HUES64 (cell line): ENCODE measurements around the gene LGALS3. TPM values are rescaled to one million over a fixed set of nuclear protein-coding genes. Genes with fewer than 3 reads are reported as not detected.
A peak's percentile ranks its signal among the peaks of the same experiment; 100 is the strongest.
"Not testable (repeated sequence)": the region's sequence is repeated elsewhere in the genome, so short reads cannot be mapped to it uniquely, and the experiment has no call there.

Source experiments
- H3K27ac ChIP-seq: 2 replicates; pipeline ENCODE4 v1.7.0; 2013; ENCODE audit warnings: low read depth, low read length, inconsistent platforms
- H3K27me3 ChIP-seq: 2 replicates; pipeline ENCODE4 v1.6.1; 2013; ENCODE audit warnings: mild to moderate bottlenecking, low read length; ENCODE audit not compliant: insufficient read depth
- H3K36me3 ChIP-seq: 2 replicates; pipeline ENCODE4 v1.6.1; 2013; ENCODE audit warnings: mild to moderate bottlenecking, low read length; ENCODE audit not compliant: insufficient read depth
- H3K4me1 ChIP-seq: 2 replicates; pipeline ENCODE4 v1.6.1; 2013; ENCODE audit warnings: mild to moderate bottlenecking, low read length, moderate library complexity; ENCODE audit not compliant: insufficient read depth
- H3K4me3 ChIP-seq: 2 replicates; pipeline ENCODE4 v1.5.1; 2013; ENCODE audit warnings: mild to moderate bottlenecking, low read length, moderate library complexity
- H3K9ac ChIP-seq: 2 replicates; pipeline ENCODE4 v1.6.1; 2013; ENCODE audit warnings: mild to moderate bottlenecking, low read depth, low read length
- H3K9me3 ChIP-seq: 2 replicates; pipeline ENCODE4 v1.6.1; 2013; ENCODE audit warnings: low read depth, low read length; ENCODE audit not compliant: insufficient read depth
- WGBS: fragments of 150-250, 120-280 bp; methylation state at CpG from one replicate; pipeline ENCODE4 v1.1.7; 2013; ENCODE audit warnings: missing lambda C conversion rate; 5-methylcytosine and 5-hydroxymethylcytosine counted together
- polyA plus RNA-seq, 2 experiments: library from polyadenylated mRNA; stranded (reverse); fragments of 50-300 nt; gene quantifications; one replicate each; pipeline ENCODE4 v1.2.3, GENCODE V29; 2013

The LGALS3 gene
- polyA plus RNA-seq (2013, experiment 1 of 2), result 2.6 TPM
- 4.8 TPM for polyA plus RNA-seq (2013, experiment 2 of 2)

DNA sequence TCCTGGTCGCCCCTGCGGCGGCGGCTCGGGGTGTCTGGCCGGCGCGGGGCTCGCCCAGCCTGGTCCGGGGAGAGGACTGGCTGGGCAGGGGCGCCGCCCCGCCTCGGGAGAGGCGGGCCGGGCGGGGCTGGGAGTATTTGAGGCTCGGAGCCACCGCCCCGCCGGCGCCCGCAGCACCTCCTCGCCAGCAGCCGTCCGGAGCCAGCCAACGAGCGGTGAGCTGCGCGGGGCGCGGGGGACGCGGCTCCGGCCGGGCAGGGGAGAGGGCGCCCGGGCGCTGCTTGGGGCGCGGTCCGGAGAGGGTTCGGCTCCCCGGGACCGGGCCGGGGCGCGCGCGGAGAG, at the start of gene LGALS3:
Gene LGALS3, plus strand, starts transcription at position 167 of the 342 bp plus-strand sequence. CDS start 8,122 bp downstream, outside the sequence.
- Histone ChIP-seq H3K9me3 (no peaks in the 10 kb centered on the region), H3K27me3 (peaks cover 56% of the 10 kb centered on the region), H3K4me3 (peak within 1 kb of the TSS; percentile 62), H3K4me1 (no peaks in the 10 kb centered on the region), H3K27ac (no peak within 1 kb of the TSS), H3K9ac (peak within 1 kb of the TSS; percentile 59), H3K36me3 (no peaks in the 10 kb centered on the region)
- under 1% methylated on average over 50 of the region's 50 CpGs for WGBS

DNA sequence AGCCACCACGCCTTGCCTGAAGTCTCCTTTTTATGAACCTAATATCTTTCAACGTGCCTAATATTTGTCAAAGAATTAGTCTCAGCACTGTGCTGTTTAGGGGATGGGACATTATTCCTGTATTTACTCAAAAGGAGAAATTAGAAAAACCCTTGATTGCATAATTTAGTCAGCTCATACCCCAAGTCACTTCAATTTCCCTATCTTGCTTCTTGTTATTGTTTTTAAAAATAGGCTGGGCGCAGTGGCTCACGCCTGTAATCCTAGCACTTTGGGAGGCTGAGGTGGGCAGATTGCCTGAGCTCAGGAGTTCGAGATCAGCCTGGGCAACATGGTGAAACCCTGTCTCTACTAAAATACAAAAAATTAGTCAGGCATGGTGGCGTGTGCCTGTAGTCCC, 49.1 kb upstream of the LGALS3 start:
- H3K36me3 ChIP-seq, H3K4me1 ChIP-seq, H3K27ac ChIP-seq, H3K9me3 ChIP-seq, H3K27me3 ChIP-seq, H3K9ac ChIP-seq, H3K4me3 ChIP-seq: not testable (repeated sequence)
- 86% methylated on average over 6 of the region's 6 CpGs for WGBS

DNA sequence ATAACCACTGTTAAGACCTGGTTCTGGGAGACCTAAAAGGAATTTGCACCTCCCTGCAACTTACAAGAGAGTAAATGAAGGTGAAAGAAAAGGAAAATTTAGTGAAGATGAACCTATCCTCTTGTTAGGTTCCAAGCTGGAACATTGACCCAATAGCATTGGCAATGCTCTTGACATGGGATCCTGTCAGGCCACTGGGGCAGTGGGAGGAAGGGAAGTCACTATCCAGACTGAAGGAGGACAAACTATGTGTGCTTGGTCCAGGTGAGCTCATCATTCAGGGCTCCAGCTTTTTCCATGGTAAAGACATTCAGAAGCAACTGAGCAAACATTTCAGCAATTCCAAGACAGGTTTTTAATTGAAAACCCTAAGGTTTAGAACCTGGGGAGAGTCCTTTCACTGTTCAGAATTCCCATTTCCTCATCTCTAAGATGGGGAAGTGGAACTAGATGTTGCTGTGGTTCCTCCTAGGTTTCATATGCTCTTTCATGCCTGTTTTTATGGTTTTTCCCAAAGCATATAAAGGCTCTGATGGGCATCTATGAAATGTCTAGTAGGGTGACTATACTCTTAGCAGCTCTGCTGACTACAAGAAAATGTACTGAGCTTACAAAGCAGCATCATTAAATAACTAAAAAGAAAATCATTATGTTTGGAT, 44.5 kb upstream of the LGALS3 start:
- H3K9ac ChIP-seq, result no peak overlapping the region
- no peaks in the 10 kb centered on the region for H3K4me1 ChIP-seq
- H3K4me3 ChIP-seq, result no peak overlapping the region
- no peaks in the 10 kb centered on the region for H3K9me3 ChIP-seq
- no peak overlapping the region for H3K27ac ChIP-seq
- no peaks in the 10 kb centered on the region for H3K27me3 ChIP-seq
- H3K36me3 ChIP-seq, result no peaks in the 10 kb centered on the region

DNA sequence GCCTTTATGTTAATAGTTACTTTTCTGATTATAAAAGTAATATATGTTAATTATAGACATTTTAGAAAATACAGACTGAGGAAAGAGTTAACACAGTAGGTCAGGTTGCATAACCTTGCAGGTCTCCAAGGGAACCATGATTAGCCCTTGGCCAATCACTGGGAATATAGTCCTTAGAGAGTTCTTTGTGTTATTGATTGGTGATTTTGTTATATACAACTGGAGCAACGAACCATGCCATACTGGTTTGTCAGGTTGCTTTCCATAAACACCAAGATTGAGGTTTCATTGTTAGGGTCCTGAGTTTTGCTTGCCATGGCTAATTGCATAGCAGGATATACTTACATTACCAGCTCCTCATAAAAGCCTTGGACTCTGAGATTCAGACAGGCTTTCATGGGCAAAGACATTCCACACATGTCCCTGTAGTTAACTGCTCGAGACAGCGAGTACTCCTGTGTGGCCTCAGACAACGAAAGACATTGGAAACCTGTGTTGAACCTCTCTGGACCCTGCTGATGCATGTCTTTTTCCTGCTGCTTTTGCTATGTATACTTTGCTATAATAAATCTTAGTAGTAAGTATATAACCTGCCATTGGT, 43.9 kb upstream of the LGALS3 start:
- Histone ChIP-seq H3K4me1 (no peaks in the 10 kb centered on the region), H3K27ac (no peak overlapping the region), H3K4me3 (no peak overlapping the region), H3K27me3 (no peaks in the 10 kb centered on the region), H3K9ac (no peak overlapping the region), H3K36me3 (no peaks in the 10 kb centered on the region), H3K9me3 (no peaks in the 10 kb centered on the region)
- 89% methylated on average over 4 of the region's 4 CpGs for WGBS

DNA sequence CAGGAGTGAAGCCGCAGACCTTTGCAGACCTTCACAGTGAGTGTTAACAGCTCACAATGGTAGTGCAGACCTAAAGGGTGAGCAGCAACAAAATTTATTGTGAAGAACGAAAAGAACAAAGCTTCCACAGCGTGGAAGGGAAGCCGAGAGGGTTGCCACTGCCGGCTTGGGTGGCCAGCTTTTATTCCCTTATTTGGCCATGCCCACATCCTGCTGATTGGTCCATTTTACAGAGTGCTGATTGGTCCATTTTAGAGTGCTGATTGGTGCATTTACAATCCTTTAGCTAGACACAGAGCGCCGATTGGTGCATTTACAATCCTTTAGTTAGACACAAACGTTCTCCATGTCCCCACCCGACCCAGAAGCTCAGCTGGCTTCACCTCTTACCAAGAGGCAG, 42.1 kb upstream of the LGALS3 start:
- H3K9me3 ChIP-seq, result no peaks in the 10 kb centered on the region
- H3K27ac ChIP-seq, result no peak overlapping the region
- 93% methylated on average over 9 of the region's 9 CpGs for WGBS
- H3K27me3 ChIP-seq, result no peaks in the 10 kb centered on the region
- no peak overlapping the region for H3K9ac ChIP-seq
- H3K4me3 ChIP-seq, result no peak overlapping the region
- H3K36me3 ChIP-seq, result no peaks in the 10 kb centered on the region
- no peaks in the 10 kb centered on the region for H3K4me1 ChIP-seq

DNA sequence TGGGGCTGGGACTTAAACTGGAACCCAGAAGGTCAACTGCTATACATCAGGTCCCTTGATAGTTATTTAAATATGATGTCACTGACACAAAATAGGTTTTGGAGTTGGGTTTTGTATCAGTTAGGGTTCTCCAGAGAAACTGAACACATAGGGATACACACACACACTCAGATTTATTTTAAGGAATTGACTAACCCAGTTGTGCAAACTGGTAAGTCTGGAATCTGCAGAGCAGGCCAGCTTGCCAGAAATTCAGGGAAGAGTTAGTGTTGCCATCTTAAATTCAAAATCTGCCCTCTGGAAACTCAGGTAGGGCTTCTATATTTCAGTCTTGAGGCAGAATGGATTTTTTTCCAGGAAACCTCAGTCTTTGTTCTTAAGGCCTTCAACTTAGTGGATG, 40.7 kb upstream of the LGALS3 start:
- Histone ChIP-seq H3K9ac (no peak overlapping the region), H3K4me3 (no peak overlapping the region), H3K36me3 (no peaks in the 10 kb centered on the region), H3K27me3 (no peaks in the 10 kb centered on the region), H3K27ac (no peak overlapping the region), H3K9me3 (no peaks in the 10 kb centered on the region), H3K4me1 (no peaks in the 10 kb centered on the region)

DNA sequence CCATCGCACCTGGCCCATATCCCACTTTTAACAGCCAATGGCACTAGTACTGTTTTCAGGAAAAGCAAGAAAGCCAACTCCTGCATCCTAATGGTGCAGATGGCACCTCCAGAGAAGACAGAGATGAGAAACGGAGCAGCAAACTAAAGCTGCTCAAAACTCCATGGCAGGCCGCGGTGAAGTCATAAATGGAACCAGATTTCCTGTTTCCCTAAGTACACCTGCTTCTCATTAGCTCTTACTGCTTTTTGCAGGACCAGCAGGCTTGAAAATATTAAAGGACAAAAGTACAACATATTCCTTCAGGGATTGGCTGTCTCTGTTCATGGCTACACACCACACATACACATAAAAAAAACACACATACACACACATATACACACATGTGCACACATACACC, 36.7 kb upstream of the LGALS3 start:
- Histone ChIP-seq H3K9ac (no peak overlapping the region), H3K27me3 (no peaks in the 10 kb centered on the region), H3K4me3 (no peak overlapping the region), H3K27ac (no peak overlapping the region), H3K36me3 (no peaks in the 10 kb centered on the region), H3K4me1 (peaks cover 3% of the 10 kb centered on the region; the same call in 1 of the 2 replicates), H3K9me3 (no peaks in the 10 kb centered on the region)
- WGBS, result 95% methylated on average over 4 of the region's 4 CpGs

DNA sequence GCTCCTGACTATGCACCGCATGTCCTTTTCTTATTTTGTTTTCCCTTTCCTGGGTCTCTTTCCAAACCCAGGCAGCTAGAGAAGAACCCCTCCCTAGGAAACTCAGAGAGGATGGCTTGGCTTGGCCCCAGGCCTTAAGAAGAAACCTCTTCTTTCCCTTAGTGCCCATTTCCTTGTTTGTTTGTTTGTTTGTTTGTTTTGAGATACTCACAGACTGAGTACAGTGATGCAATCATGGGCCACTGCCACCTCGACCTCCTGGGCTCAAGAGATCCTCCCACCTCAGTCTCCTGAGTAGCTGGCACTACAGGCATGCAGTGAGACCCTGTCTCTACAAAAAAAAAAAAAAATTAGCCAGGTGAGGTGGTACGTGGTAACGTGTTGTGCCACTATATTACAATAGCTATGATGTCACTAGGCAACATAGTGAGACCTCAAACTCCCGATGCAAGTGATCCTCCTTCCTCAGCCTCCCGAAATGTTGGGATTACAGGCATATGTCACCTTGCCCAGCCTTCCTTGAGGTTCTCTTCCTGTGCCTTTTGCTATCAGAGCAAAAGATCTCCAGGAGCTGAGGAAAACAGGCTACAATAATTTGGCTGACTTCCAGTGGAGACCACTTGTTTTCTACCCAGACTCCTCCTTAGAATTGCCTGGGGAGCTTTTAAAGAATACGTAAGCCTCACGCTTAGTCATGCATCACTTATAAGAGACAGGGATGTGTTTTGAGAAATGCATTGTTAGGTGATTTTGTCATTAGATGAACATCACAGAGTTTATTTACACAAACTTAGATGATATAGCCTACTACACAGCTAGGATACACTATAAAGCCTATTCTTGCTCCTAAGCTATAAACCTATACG, 34.5 kb upstream of the LGALS3 start:
- no peaks in the 10 kb centered on the region for H3K27me3 ChIP-seq
- no peak overlapping the region for H3K9ac ChIP-seq
- no peaks in the 10 kb centered on the region for H3K36me3 ChIP-seq
- H3K9me3 ChIP-seq, result no peaks in the 10 kb centered on the region
- H3K27ac ChIP-seq, result no peak overlapping the region
- peaks cover 3% of the 10 kb centered on the region; the same call in 1 of the 2 replicates for H3K4me1 ChIP-seq
- WGBS, result 89% methylated on average over 9 of the region's 9 CpGs
- no peak overlapping the region for H3K4me3 ChIP-seq

DNA sequence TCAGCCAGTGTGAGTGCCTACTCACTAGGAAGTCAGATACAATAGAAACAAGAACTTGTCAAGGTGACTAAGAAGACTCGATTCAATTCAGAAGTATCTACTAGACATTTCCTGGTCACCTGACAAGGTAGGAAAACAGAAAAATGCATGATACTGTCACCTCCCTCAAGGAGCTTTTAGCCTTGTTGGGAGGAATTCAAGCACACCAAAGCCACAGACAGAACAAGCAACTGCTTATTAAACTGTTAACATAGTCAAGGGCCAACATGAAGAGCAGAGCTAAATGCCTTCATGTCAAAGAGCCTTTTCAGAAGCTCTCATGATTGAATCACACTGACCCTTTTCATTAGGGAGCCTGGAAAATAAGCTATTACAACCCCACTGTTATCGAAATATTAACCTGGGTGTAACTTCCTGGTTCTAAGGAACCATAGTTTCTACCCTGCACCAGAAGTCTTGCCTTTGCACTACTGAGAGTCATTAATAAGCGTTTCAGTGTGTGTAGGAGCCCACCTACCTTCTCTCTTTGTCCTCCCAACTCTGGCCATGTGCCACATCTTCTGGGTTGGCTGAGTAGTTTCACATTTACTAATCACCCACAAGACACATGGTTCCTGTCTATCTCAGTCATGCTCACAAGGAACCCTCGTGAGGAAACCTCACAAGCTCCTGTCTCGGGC, 31.0 kb upstream of the LGALS3 start:
- 95% methylated on average over 5 of the region's 5 CpGs for WGBS
- H3K36me3 ChIP-seq, result no peaks in the 10 kb centered on the region
- H3K4me1 ChIP-seq, result peaks cover 15% of the 10 kb centered on the region
- no peak overlapping the region for H3K27ac ChIP-seq
- H3K9ac ChIP-seq, result no peak overlapping the region
- H3K9me3 ChIP-seq, result no peaks in the 10 kb centered on the region
- no peaks in the 10 kb centered on the region for H3K27me3 ChIP-seq
- H3K4me3 ChIP-seq, result no peak overlapping the region

DNA sequence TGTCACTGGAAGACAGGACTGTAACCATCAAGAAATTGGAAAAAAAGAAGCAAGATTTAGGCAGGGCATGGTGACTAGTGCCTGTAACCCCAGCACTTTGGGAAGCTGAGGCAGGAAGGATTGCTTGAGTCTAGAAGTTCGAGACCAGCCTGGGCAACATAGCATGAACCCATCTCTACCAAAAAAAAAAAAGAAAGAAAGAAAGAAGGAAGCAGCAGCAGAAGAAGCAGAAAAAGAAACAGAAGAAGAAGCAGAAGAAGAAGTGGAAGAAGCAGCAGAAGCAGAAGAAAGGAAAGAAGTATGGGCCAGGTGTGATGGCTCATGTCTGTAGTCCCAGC, 30.5 kb upstream of the LGALS3 start:
- no CpG with 5 or more reads among the region's 1 CpG for WGBS
- Histone ChIP-seq H3K4me1 (peaks cover 20% of the 10 kb centered on the region), H3K27ac (no peak overlapping the region), H3K4me3 (no peak overlapping the region), H3K9me3 (no peaks in the 10 kb centered on the region), H3K36me3 (no peaks in the 10 kb centered on the region), H3K27me3 (no peaks in the 10 kb centered on the region), H3K9ac (no peak overlapping the region)

DNA sequence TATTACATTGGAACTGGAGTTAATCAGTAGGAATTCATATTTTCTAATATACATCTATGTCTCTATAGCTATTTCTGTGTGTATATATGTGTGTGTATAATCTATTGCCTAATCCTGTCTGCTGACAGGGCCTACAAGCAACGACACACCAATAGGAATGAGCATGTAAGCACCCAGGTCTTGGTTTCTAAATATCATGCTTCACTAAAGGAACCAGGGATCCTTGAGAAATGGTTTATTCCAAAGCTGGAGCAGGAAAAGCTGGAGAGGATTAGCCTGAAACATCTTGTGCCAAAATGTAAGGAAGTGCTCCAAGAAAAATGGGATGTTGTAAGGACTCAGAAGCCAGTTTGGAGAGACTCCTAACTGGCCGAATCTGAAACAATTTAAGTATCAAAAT, 29.3 kb upstream of the LGALS3 start:
- H3K4me3 ChIP-seq, result no peak overlapping the region
- peaks cover 25% of the 10 kb centered on the region for H3K4me1 ChIP-seq
- no peaks in the 10 kb centered on the region for H3K36me3 ChIP-seq
- H3K27me3 ChIP-seq, result no peaks in the 10 kb centered on the region
- H3K9me3 ChIP-seq, result no peaks in the 10 kb centered on the region
- no peak overlapping the region for H3K27ac ChIP-seq
- WGBS, result 95% methylated on average over 1 of the region's 2 CpGs
- no peak overlapping the region for H3K9ac ChIP-seq
